Measurements from ENCODE around the gene ASTN2. TPM values are rescaled to one million over a fixed set of nuclear protein-coding genes. Genes with fewer than 3 reads are reported as not detected.

Gene ASTN2
- polyA plus RNA-seq, 1 experiment, result 12.8 TPM

- Histone ChIP-seq H3K36me3 (ENCODE audit: control insufficient read depth, insufficient read depth, low read length) (no peaks in the 10 kb centered on the region), H3K27me3 (ENCODE audit: control insufficient read depth, insufficient read depth, low read length) (no peaks in the 10 kb centered on the region), H3K4me3 (ENCODE audit: low read depth, low read length) (no peak overlapping the region)
- TF ChIP-seq CTCF (IDR thresholded peaks at IDR 0.05; ENCODE audit: insufficient read depth, low read depth, low read length), result no peak
- ChIA-PET CTCF (interaction anchor here (0.9 kb wide), 1 partner anchor 65 kb away, joined by 4 read pairs; no protein-coding TSS in a partner anchor), POLR2A (no interaction called here)
- no peak for DNase-seq (ENCODE audit: low read depth)
Observed at GRCh38 chr9:116417464-116417863, 997.4 kb downstream of the ASTN2 start.

- CTCF ChIA-PET, result interaction anchor here (0.9 to 1.0 kb wide), 2 partner anchors 45 to 64 kb away, joined by 3 to 4 read pairs; no protein-coding TSS in a partner anchor
- Histone ChIP-seq H3K27me3 (ENCODE audit: control insufficient read depth, insufficient read depth, low read length) (no peaks in the 10 kb centered on the region), H3K4me3 (ENCODE audit: low read depth, low read length) (no peak overlapping the region), H3K36me3 (ENCODE audit: control insufficient read depth, insufficient read depth, low read length) (no peaks in the 10 kb centered on the region)
- POLR2A ChIA-PET, result no interaction called here
- no peak for TF ChIP-seq CTCF (IDR thresholded peaks at IDR 0.05; ENCODE audit: insufficient read depth, low read depth, low read length)
- DNase-seq (ENCODE audit: low read depth), result no peak
Observed at GRCh38 chr9:116416421-116416820, 998.4 kb downstream of the ASTN2 start.

GRCh38 chr9:116414374-116414773, 1000.5 kb downstream of the ASTN2 start:
- H3K36me3 ChIP-seq (ENCODE audit: control insufficient read depth, insufficient read depth, low read length), result no peaks in the 10 kb centered on the region
- H3K27me3 ChIP-seq (ENCODE audit: control insufficient read depth, insufficient read depth, low read length), result no peaks in the 10 kb centered on the region
- no peak for TF ChIP-seq CTCF (IDR thresholded peaks at IDR 0.05; ENCODE audit: insufficient read depth, low read depth, low read length)
- ChIA-PET CTCF (no interaction called here), POLR2A (no interaction called here)
- DNase-seq (ENCODE audit: low read depth), result no peak
- H3K4me3 ChIP-seq (ENCODE audit: low read depth, low read length), result no peak overlapping the region

GRCh38 chr9:116411506-116411905, 1003.4 kb downstream of the ASTN2 start:
- no peak for DNase-seq (ENCODE audit: low read depth)
- H3K27me3 ChIP-seq (ENCODE audit: control insufficient read depth, insufficient read depth, low read length), result no peaks in the 10 kb centered on the region
- ChIA-PET POLR2A (no interaction called here), CTCF (no interaction called here)
- no peaks in the 10 kb centered on the region for H3K36me3 ChIP-seq (ENCODE audit: control insufficient read depth, insufficient read depth, low read length)
- TF ChIP-seq CTCF (IDR thresholded peaks at IDR 0.05; ENCODE audit: insufficient read depth, low read depth, low read length), result no peak
- no peak overlapping the region for H3K4me3 ChIP-seq (ENCODE audit: low read depth, low read length)

GRCh38 chr9:116409638-116410037, 1005.2 kb downstream of the ASTN2 start:
- no peak for TF ChIP-seq CTCF (IDR thresholded peaks at IDR 0.05; ENCODE audit: insufficient read depth, low read depth, low read length)
- no peaks in the 10 kb centered on the region for H3K36me3 ChIP-seq (ENCODE audit: control insufficient read depth, insufficient read depth, low read length)
- H3K4me3 ChIP-seq (ENCODE audit: low read depth, low read length), result no peak overlapping the region
- H3K27me3 ChIP-seq (ENCODE audit: control insufficient read depth, insufficient read depth, low read length), result no peaks in the 10 kb centered on the region
- ChIA-PET CTCF (no interaction called here), POLR2A (no interaction called here)
- DNase-seq (ENCODE audit: low read depth), result no peak
